ENCODE measurements around the gene PGAM5. TPM values are rescaled to one million over a fixed set of nuclear protein-coding genes. Genes with fewer than 3 reads are reported as not detected.

The PGAM5 gene
- 33.2 TPM for total RNA-seq

DNA sequence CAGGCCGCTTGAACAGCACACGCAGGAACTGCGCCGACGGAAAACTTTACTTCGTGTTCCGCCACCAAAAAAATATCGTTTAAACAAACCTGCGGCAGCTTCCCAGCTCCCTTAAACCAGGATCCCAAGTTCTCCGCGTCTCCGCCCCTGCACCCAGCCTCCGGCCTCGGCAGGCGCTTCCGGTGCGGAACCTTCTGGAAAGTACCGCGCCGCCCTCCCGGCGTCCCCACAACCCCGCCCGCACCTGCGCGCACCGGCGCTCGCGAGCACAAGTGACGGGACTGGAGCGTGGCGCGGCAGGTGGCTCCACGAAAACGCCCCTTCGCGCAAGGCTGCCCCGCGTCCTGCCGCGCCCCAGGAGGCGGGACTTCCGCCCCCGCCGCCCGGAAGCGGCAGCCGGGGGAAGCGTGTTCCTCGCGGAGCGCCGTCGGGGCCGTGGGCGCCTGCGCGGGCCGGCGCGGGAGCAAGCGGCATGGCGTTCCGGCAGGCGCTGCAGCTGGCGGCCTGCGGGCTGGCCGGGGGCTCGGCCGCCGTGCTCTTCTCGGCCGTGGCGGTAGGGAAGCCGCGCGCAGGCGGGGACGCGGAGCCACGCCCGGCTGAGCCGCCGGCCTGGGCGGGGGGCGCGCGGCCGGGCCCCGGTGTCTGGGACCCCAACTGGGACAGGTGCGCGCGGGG is at the start of gene PGAM5:
PGAM5 (plus strand) TSS at position 438 of the 675 bp plus-strand sequence; CDS start at position 473, 35 bp downstream.

DNA sequence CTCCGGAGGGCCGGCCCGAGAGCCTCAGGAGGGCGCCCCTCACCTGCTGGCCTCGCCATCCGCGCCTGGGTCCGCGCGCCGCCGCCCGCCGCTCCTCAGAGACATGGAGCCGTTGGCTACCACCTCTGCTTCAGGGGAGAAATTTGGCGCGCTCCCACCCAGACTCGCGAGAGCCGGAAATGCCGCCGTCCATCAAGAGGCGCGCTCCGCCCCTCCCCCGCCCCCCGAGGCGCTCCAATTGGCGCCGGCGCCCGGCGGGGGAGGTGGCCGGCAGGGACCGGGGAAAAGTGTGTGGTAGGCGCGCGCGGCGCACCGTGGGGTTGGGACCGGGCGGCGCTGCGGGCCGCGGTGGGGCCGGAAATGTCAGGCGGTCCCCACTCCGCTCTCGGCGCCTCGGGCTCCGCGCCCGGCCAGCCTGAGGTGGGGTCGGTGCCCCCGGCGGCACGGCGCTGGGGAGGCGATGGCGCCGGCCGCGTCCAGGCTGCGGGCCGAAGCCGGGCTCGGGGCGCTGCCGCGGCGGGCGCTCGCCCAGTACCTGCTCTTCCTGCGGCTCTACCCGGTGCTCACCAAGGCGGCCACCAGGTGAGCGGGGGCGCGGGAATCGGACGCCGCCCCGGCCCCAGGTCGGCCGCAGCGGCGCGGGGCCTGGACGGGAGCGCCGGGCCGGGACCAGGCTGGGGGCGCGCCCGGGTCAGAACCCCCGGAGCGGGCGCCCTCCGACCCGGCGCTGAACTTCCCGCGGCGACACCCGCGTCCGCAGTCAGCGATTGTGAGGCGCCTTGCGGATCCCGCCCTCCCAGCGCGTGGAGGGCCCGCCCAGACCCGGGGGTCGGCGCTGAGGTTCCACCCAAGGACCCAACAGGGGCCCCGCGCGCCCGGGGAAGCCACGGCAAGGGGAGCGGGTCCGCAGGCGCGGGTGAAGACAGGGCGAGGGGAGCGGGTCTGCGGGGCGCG is 23.2 kb upstream of the PGAM5 start, which contains the start of the genes POLE and PXMP2:
POLE (minus strand) TSS at position 132 of the 954 bp plus-strand sequence; CDS start at position 105, 27 bp downstream.
PXMP2 (plus strand) TSS at position 377 of the 954 bp plus-strand sequence; CDS start at position 461, 84 bp downstream.

DNA sequence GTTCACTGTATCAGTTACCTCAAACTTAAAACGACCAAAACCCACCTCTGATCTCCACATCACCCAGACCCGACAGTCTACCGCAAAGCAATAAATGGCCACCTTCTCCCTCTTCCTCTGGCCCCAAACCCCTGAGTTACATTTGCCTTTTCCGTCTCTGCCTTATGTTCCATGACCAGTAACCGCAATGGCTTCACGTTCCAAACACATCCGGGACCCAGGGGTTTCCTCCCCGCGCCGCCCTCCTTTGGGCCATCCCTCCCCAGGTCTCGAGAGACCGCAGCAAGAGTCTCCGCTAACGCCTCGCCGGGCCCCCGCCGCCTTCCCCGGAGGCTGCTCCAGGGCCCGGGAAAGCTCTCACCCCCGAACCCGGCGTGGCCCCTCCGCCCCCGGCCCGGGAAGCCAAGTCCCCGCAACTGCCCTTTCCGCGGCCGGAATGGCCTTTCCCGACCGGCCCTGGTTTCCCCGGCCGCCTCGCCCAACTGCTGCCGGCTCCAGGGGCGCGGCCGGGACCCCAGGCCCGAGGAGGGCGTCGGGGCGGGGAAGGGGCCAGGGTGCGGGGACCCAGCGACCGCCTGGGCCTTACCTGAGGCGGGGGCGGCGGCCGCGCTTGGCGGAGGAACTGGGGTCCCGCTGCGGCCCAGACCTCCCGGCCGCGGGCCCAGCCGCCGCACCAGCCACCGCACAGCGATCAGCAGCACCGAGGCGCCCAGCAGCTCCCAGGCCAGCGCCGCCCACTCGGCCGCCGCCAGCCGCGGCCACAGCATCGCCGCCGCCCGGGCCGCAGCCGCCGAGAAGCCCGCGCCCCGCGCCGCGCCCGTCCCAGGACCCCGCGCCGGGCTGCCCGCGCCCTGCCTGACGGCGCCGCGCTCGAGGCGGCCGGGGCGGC is 50.6 kb downstream of the PGAM5 start, which contains the start of gene ANKLE2:
ANKLE2 (minus strand) TSS at position 801 of the 889 bp plus-strand sequence; CDS start at position 767, 34 bp downstream.

Small RNA genes within 50 kb of the gene (small RNA-seq; reads per million reads assigned to genes)
- gene RNA5SP379: not detected

Other genes starting within 250 kb of the PGAM5 start
- gene FBRSL1, start 220.7 kb upstream of the PGAM5 start, total RNA-seq: 5.1 TPM
- gene LRCOL1, start 100.3 kb upstream of the PGAM5 start, total RNA-seq: not detected
- not detected for gene P2RX2, start 92.1 kb upstream of the PGAM5 start, total RNA-seq
- 21.9 TPM for gene POLE, start 23.5 kb upstream of the PGAM5 start, total RNA-seq
- gene PXMP2, start 23.3 kb upstream of the PGAM5 start, total RNA-seq: 28.4 TPM
- gene ANKLE2, start 51.0 kb downstream of the PGAM5 start, total RNA-seq: 43.4 TPM
- gene GOLGA3, start 118.0 kb downstream of the PGAM5 start, total RNA-seq: 54.7 TPM
- gene CHFR, start 176.8 kb downstream of the PGAM5 start, total RNA-seq: 40.6 TPM
- 22.4 TPM for gene ZNF605, start 245.5 kb downstream of the PGAM5 start, total RNA-seq